ENCODE results near the gene PLD1.
"Not testable (repeated sequence)": the region's sequence is repeated elsewhere in the genome, so short reads cannot be mapped to it uniquely, and the experiment has no call there.

The PLD1 gene

DNA sequence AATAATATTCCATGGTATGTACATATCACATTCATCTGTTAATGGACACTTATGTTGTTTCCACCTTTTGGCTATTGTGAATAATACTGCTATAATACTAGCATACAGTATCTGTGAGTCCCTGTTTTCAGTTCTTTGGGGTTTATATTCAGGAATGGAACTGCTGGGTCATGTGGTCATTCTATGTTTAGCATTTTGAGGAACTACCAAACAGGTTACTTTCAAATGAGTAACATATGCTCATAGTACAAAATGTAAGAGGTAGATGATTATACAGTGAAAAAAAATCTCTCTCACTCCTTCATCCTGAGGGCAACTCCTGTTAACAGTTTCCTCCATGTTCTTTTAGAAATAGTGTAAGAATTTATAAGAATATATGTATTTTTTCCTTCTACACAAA lies 162.2 kb downstream of the PLD1 start:
- no peak for DNase-seq

DNA sequence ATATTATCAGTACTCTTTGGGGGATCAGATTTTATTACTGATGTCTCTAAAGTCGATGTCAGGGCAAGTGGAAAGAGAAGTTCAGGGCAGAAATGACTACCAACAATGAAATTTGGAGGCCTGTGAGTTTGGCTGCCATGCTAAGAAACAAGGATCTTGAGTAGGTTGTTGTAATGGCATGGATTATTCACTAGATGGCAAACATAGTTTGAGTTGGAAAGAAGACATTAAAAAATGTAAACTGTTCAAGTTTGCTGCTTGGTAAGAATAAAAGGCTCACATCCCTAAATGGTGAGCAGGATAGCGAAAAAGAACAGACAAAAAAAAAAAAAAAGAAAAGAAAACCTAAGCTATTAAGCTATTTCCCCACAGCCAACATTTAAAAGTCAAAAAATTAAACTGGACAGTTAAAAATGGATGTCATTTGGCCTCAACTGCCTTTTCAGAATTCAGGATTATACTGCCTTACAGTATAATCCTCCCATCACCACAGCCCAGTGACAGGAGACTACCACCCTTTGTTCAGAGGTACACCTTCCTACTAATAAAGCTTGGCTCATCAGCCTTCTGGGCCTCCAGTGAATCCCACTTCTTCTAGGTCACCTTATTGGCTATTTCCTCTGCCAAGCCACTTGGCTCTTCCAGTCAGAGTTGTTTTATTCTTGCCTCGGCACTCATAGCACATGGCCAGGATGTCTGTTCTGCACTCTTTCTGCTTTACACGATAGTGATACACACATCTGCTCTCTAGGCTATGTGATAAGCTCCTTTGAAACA lies 163.7 kb downstream of the PLD1 start:
- DNase-seq = no peak

DNA sequence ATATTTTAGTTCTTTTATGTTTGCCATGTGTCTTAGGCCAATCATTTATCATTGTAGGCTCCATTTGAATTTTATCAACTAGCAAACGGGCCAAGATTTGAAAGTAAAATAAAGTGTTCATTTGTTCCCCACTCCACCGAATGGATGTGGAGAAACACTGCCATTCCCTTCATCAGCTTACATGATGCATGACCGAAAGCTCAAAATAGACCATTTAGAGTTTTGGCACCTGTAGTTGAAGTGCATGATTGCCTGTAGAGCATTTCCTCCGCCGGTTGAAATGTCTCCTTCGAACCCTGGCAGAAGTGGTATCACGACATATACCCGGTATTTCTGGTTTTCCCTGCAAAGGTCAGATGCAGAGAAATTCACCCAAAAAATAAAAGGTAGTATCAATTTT lies 165.6 kb downstream of the PLD1 start:
- DNase-seq = no peak

DNA sequence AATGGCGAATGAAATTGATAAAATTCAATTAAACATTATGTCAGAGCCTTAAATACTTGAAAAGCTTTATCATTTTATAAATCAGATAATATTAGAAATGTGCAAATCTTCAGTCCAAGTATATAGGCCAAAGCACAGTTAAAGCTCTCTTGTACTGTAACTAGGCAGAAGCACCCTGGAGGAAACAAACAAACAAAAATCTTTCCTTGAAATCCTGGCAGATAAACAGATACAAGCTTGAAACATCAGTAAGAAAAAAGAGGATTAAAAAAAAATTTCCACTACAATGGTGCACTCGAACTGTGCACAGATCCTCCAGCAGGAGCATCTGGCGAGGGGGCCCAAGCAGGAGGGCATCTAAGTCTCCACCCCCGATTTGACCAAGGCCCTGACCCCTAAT lies 166.6 kb downstream of the PLD1 start:
- DNase-seq = no peak

DNA sequence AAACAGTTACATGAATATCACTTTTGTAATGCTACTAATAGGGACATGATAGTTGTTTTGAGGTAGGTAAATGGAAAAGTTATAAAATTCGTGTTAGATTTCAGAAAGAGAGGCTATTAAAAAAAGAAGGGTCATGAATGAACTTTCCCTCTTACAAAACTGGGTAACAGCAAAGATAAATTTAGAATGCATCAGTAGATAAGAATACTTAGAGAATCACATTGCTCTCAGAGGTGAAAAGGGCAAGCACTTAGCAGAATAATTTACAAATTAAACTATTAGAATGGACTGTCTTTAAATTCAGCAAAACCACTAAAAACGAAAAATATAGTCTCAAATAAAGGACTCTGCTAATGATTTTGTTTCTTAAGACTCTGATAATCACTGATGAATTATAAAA lies 167.2 kb downstream of the PLD1 start:
- no peak for DNase-seq

DNA sequence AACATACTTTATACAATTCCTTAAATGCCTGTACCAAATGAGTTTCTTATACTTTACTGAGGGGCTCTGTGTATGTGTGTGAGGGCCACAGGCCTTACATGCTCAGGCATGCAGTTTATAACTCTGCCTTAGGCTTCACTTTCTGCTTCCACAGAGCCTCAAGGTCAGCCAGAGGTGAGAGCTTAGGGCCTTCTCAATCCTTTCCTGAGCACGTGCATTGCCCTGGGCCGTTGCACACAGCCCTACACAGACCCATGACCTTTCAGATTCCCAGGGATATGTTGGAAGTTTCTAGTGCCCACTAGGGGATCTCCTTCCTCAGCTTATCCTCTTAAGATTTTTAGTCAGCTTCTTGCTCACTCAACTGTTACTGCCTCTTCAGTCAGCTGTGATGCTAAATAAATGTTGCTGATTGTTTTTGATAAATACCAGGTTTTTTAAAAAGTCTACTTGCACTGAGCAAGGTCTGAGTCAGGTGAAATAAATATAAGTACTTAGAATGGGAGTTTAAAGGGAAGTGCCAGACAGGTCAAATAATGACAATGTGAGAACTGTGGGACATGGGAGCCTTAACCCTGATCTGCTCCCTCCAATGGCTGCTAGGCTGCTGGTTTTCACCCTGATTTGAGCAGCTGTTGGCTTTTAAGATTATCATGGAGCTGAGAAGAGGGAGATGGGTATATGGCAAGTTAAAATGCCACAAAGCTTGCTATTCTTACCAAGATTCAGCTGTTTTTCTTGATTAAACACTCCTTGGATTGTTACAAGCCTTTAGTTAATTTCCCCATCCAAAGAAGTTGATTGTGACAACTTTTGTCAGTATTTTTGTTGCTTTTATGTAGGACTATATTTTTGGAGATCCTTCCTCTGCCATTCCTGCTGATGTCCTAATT lies 169.5 kb downstream of the PLD1 start:
- DNase-seq = no peak

DNA sequence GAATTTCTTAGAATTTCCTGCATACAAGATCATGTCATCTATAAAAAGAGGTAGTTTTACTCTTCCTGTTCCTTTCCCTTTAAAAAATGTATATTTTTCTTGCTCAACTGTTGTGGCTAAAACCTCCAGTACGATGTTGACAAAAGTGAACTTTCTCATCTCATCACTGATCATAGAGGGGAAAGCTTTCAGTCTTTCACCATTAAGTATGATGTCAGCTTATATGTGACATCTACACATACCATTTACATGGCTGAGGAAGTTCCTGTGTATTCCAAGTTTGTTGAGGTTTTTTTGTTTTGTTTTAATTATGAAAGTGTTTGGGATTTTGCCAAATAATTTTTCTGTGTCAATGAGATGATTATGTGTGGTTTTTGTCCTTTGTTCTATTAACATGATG lies 173.6 kb downstream of the PLD1 start:
- DNase-seq = no peak

DNA sequence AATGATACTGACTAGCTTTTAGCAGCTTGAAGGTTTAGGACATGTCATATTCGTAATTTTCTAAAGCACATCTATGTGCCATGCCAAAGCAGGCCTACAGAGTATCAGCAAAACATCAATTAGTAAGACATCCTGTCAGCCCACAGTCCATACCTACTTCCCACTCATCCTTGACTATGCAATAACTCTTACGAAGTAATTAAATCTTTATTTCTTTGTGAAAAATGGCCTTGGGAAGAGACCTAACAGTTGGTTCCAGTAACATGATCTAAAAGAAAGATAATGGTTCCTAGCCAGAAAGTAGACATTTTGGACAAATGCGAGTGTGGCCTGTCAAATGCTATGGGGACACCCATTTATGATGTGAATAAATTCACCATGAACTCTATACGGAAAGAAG lies 177.5 kb downstream of the PLD1 start:
- no peak for DNase-seq

DNA sequence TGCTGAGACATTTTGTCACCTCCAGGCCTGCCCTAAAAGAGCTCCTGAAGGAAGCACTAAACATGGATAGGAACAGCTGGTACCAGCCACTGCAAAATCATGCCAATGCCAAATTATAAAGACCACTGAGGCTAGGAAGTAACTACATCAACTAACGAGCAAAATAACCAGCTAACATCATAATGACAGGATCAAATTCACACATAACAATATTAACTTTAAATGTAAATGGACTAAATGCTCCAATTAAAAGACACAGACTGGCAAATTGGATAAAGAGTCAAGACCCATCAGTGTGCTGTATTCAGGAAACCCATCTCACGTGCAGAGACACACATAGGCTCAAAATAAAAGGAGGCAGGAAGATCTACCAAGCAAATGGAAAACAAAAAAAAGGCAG lies 183.5 kb downstream of the PLD1 start:
- not testable (repeated sequence) for DNase-seq

DNA sequence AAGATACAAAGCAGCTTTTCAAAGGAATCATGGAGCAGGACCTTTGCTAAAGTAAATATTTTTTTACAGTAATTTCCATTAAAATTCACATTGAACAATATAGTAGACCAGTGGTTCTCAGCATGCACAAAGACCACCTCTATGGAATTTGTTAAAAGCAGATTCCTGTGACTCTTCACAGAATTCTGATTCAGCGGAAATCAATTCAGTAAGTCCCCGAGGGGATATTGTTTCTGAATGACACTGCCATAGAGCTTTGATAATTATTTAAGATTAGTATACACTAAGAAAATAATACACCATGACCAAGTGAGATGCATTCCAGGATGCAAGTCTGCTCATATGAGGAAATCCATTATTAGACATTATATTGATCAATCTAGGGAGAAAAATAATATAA lies 188.2 kb downstream of the PLD1 start:
- no peak for DNase-seq

DNA sequence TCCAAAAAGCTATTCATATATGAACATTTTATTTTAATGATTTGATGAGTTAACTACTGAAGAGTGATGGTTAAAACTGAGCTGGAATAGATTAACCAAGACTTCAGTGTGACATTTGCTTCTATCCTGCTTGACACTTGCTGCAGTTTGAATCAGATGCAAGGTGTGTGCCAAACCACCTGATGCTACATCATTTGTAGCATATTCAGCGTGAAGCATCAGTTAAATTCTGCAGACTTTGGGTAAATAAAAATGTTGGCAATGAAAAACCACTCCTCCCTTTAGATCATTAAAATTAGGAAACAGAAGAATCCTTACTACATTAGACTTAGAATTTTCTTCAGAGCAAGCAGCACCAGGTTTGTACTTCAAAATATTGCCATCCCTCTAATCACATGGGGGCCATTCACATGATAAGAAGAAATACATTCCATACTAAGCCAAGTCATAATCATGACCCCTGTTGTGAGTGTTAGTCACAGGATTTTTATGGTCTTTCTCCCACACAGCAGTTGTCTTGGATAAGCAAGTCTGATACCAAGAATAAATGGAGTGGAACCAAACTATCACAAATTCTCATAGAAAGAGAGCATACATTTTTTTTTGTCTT lies 189.4 kb downstream of the PLD1 start:
- no peak for DNase-seq

DNA sequence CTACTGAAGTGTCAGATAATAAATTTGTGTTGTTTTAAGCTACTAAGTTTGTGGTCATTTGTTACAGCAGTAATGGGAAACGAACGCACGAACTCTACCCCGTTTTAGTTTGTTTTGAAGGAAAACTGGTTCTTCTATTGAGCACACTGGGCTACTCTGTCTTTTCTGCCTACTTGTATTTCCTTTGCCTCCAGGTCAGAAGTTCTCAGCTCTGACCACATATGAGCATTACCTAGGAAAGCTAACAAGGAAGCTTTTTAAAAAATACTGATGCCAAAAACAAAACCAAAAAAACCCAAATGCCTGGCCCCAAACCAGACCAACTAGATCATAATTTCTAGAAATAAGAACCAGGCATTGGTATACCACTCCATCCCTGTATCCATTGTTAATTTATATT lies 193.5 kb downstream of the PLD1 start:
- DNase-seq = no peak

DNA sequence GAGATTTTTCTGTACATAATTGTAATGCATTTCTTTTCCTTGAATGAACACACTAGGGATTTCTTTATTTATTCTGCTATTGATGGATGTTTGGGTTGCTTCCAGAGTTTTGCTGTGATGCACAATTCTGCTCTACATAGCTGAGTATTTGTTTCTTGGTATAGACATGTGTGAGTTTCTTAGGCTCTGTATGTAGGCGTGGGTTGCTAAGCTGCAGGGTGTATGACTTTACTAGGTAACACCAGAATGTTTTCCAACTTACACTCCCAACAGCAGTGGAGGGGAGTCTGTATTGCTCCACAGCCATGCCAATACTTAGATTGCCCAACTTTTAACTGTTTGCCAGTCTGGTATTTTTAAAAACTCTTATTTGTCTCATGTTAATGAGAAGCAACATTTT lies 194.6 kb downstream of the PLD1 start:
- DNase-seq = no peak

DNA sequence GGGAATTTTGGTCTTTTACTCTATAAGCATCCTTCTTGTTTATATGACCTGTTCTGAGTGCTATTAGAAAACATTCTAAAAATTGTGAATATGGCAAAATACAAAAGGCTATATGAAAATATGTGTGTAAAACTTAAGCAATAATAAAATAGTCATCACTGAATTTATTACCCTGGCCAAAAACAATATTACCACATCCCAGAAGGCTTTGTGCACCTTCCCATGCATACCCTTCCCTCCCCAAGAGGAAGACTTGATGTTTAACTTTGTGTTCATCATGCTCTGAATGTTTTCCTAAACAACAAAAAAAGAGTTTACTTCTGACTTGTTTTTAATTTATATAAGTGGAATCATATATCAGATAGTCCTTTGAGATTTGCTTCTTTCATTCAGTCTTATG lies 195.0 kb downstream of the PLD1 start:
- DNase-seq = no peak

DNA sequence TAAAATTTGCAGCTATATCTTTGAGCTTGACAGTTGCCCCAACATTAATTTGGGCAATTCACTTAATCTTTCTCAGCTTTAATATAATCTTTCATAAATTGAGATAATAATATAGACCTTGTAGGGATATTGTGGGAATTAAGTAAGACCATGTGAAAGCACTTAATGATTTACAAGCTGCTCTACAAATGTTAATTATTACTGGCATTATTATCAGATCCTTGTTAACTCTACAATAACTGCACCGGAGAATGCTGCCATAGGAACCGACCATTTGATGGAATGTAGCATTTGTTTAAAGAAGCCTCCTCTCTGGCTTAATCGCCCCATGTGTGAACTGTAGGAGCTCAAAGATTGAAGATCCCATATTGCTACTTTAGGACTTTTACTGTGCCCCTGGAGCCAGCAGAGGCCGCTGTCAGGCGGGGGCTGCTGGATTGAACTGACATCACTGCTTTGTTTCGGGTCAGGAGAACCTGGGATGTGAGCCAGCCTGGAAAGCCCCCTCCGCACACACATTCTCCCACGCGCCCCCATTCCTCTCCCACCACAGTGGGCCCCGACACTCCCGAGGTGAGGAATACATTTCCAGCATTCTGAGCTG lies 195.9 kb downstream of the PLD1 start:
- DNase-seq = no peak

DNA sequence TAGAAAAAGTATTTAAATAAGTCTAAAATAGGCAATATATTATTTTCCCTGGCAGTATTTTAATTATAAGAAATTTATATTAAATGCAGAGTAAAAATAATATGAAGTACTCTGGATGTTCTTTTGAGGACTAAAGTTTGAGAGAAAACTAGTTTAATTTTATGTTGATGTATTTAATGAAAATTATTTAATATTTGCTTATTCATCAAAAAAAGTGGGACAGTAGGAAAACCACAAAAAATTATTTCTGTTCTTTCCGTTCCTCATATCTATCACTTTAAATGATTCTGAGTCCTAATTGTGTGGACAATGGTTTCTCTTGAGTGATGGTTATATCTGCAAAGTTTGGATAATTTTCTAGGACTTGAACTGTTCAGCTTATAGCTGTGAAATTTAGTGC lies 202.8 kb downstream of the PLD1 start:
- DNase-seq = no peak

DNA sequence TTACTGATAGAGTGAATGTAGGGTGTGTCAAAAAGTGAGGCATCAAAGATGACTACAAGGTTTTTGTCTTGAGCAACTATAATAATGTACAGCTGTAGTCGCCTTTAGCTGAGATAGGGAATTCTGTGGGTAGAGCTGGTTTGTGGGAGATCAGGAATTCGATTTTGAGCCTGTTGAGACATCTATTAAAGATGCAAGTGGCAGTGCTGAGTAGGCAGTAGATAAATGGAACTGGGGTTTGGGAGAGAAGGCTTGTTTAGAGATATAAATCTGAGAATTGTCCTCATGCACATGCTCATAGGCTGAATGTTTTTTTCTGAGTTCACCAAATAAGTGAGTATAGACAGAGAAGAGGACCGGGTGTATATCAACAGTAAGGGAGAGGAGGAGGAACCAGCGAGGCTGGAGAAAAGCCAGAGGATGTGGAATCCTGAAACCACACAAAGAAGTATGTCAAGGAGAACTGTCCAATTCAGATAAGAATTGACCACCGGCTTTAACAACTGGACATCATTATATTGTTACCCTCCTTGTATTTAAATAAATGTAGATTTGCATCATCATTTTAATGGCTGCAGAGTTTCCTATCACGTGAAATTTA lies 204.0 kb downstream of the PLD1 start:
- no peak for DNase-seq

DNA sequence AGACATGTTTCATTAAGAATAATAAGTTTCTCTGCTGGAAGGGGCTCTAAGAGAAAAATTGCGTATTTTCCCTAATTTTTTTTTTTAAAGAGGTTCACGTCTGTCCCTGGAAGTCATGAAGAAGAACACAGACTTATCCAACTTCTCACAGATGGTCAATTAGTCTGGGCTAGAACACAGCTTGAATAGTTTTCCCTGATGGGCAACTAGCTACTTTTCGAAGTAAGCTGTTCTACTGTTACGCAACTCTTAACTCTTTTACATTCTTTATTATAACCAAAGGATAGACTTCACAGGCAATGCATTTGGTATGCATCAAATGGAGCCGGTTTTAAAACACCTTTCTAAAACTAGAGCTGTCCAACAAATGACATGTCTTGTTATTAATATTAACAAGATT lies 205.9 kb downstream of the PLD1 start:
- DNase-seq = no peak

DNA sequence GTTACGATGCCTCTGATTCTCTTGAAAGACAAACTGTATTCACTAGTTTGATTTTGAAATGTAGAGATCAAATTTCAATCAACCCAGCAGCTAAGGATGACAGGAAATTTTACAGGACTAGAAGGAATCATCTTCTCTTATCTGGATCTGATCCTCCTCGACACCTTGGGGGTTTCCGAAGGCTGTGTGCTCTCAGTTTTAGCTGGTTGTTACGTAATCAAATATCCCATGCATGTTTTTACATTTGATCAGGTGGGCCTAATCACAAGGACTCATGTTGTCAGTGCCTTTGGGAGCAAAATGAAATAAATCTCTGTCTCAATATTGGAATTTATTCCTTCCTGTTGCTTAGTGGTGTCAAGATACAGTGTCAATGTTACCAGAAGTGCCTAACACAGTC lies 208.2 kb downstream of the PLD1 start:
- DNase-seq = no peak

DNA sequence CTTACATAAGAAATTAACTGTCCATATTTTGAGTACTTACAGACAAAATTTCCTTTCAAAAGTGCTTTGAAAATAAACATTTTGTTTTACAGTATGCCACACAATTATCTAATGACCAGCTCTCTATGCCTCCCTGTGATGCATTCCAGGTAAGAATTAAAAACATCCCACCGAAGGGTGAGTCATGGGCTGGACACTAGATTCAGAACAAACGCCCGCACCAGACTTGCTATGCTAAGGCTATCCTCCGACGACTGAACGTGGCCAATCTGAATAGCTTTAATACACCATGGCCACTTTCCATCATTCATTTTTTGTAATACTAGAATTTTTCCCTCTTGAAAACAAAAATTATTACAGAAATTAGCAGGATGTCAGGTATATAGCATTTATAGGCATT lies 210.3 kb downstream of the PLD1 start:
- no peak for DNase-seq

DNA sequence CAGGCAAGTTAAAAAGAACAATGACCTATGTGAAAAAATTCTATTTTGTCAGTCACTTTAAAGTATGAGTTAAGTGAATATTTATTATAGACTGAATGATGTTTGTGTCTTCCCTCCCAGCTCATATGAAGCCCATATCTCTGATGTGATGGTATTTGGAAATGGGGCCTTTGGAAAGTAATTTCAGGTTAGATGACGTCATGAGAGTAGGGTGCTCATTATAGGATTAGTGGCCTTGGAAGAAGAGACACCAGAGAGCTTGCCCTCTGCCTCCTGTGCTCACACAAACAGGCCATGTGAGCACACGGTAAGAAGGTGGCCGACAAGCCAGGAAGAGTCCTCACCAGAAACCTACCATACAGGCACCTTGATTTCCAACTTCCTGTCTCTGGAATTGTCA lies 211.3 kb downstream of the PLD1 start:
- DNase-seq = no peak

DNA sequence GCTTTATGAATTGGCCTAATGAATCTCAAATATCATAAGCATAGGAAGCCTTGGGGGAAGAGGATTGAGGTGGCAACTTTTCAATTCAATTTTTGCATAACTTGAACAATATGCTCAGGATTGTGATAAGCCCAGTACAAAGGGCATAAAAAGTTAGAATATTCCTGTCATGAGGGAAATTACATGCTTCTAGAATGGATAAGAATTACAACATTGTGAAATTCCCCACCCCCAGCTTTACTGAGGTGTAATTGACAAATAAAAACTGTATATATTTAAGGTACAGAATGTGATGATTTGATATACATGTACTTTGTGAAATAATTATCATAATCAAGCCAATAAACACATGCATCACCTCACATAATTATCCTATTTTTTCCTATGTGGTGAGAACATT lies 217.5 kb downstream of the PLD1 start:
- DNase-seq = no peak

DNA sequence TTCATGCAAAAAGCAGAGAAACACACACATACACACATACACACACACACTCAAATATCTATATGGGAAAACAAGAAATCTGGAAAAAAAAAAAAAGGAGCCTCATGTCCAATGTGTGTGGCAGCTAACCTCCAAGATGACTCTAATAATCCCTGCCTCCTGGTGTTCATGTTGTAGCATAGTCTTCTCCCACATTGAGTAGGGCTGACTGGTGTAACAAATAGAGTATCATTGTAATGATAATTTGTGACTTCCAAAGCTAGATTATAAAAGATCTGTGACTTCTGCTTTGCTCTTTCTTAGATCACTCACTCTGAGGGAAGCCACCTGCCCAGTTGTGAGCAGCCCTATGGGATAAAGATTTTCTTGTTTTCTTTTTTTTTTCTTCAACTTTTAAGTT lies 219.2 kb downstream of the PLD1 start:
- no peak for DNase-seq

All from KG1 (cell line).